SK-N-SH (cell line): ENCODE data around the gene DOCK4.

Source experiments
- CTCF ChIP-seq: fragments of 200-600 bp; sonication (generic); IDR thresholded peaks from 2 replicates; pipeline ENCODE4 v1.6.1; 2017; ENCODE audit warnings: antibody characterized with exemption, mild to moderate bottlenecking, moderate library complexity
- EZH2phosphoT487 ChIP-seq: fragments of 200-600 bp; sonication (generic); IDR thresholded peaks from 2 replicates; pipeline ENCODE4 v1.6.1; 2017; ENCODE audit warnings: low read depth, mixed run types, mild to moderate bottlenecking, antibody characterized with exemption, moderate library complexity, borderline replicate concordance
- GABPA ChIP-seq: IDR thresholded peaks from 2 replicates; pipeline ENCODE4 v1.4.0; 2012; ENCODE audit warnings: low read depth, mild to moderate bottlenecking
- JUND ChIP-seq: IDR thresholded peaks from 2 replicates; pipeline ENCODE4 v1.4.0; 2012
- TAF1 ChIP-seq: IDR thresholded peaks from 2 replicates; pipeline ENCODE4 v1.6.1; 2012; ENCODE audit warnings: low read depth, mild to moderate bottlenecking, low read length, moderate library complexity, borderline replicate concordance
- USF2 ChIP-seq: fragments of 150-350 bp; IDR thresholded peaks from 2 replicates; pipeline ENCODE4 v1.6.1; 2017; ENCODE audit warnings: antibody characterized with exemption, low read length, low read depth, borderline replicate concordance
- TF ChIP-seq, protein P1 (sequence below): IDR thresholded peaks from 2 replicates; pipeline ENCODE4 v1.4.0; 2012; ENCODE audit warnings: low read depth

DNA sequence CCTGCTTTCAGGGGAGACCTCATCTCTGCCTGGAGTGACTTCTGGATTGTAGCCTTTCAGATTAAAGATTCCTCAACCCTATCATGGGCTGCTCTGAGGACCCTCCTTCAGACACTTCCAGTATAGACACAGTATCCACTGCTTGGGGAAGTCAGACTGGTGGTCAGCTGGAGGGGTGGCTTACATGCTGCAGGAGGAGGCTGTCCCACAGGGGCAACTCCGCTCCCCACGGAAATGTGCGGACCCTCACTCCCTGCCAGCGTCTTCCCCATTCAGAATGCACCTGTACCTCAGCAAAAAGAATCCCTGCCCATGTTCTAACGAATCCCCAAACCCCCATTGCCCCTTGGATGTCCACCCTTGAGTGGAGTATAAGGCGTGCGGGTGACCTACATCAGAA lies 95.5 kb downstream of the DOCK4 start:
- TF ChIP-seq, protein P1, sequence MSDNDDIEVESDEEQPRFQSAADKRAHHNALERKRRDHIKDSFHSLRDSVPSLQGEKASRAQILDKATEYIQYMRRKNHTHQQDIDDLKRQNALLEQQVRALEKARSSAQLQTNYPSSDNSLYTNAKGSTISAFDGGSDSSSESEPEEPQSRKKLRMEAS: no peak
- no peak for TF ChIP-seq CTCF
- TF ChIP-seq TAF1: no peak
- no peak for TF ChIP-seq JUND
- TF ChIP-seq EZH2phosphoT487: no peak
- TF ChIP-seq USF2: no peak
- no peak for TF ChIP-seq GABPA
